Testis (tissue), 2 donors: ENCODE measurements around the gene SNTA1.

Source experiments
- POLR2A ChIP-seq: fragments of 450-650 bp; IDR thresholded peaks from one replicate; pipeline ENCODE4 v1.6.1; 2017; ENCODE audit warnings: antibody characterized with exemption, mild to moderate bottlenecking, moderate library complexity
- TF ChIP-seq, protein P1 (sequence below), 3 experiments: fragments of 450-650 bp in 2 of 3; fragments of 200-600 bp in 1 of 3; sonication (generic) in 1 of 3; IDR thresholded peaks; one replicate each; pipeline ENCODE4 v1.5.1; 2016 to 2019; ENCODE audit warnings: antibody characterized with exemption in 3 of 3, mild to moderate bottlenecking in 2 of 3, moderate library complexity in 1 of 3

DNA sequence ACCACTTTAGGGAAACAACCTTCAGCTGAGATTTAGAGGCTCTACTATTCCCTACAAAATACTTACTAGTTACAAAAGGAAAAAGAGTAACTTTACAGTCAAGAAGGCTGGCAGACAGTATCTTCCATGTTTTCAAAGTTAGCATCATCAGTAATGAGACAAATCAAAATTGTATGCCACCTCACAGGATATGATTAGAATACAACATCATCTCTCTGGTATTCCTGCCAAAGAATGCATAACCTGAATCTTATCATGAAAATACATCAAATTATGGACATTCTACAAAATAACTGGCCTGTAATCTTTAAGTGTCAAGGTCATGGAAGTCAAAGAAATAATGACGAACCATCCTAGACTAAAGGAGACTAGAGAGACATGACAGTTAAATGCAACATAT, 80.7 kb downstream of the SNTA1 start:
- TF ChIP-seq, protein P1, sequence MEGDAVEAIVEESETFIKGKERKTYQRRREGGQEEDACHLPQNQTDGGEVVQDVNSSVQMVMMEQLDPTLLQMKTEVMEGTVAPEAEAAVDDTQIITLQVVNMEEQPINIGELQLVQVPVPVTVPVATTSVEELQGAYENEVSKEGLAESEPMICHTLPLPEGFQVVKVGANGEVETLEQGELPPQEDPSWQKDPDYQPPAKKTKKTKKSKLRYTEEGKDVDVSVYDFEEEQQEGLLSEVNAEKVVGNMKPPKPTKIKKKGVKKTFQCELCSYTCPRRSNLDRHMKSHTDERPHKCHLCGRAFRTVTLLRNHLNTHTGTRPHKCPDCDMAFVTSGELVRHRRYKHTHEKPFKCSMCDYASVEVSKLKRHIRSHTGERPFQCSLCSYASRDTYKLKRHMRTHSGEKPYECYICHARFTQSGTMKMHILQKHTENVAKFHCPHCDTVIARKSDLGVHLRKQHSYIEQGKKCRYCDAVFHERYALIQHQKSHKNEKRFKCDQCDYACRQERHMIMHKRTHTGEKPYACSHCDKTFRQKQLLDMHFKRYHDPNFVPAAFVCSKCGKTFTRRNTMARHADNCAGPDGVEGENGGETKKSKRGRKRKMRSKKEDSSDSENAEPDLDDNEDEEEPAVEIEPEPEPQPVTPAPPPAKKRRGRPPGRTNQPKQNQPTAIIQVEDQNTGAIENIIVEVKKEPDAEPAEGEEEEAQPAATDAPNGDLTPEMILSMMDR (IDR thresholded peaks at IDR 0.05): no peak
- no peak for TF ChIP-seq POLR2A
